B cell (primary cell): ENCODE results near the gene ADGRD1. TPM values are rescaled to one million over a fixed set of nuclear protein-coding genes. Genes with fewer than 3 reads are reported as not detected.

Experiments used
- ATAC-seq: fragments of 200-7000 bp; cut with Tn5 transposase; one replicate; pipeline ENCODE4 v1.10.0; 2021; ENCODE audit warnings: low read depth, mild to moderate bottlenecking, moderate number of reproducible peaks, moderate library complexity
- CTCF ChIA-PET: fragments of 350-600 bp; sonication (Branson Sonifier 250); formaldehyde crosslinking; loops from one replicate; lab custom pipeline; 2021; ENCODE audit warnings: antibody characterized with exemption, inconsistent platforms; lab: Charles Lee
- POLR2A ChIA-PET: fragments of 350-600 bp; sonication (Branson Sonifier 250); formaldehyde crosslinking; loops from one replicate; lab custom pipeline; 2021; ENCODE audit warnings: antibody characterized with exemption; lab: Charles Lee
- DNase-seq: peaks from one replicate; pipeline ENCODE4 v3.0.0; 2013
- H2AFZ ChIP-seq: 2 replicates; pipeline ENCODE4 v1.6.1; 2012; ENCODE audit warnings: mild to moderate bottlenecking, low read depth, low read length; ENCODE audit not compliant: insufficient read depth, poor library complexity, severe bottlenecking
- H3K27ac ChIP-seq, 2 donors: 1 replicate in 1 of 2; 2 replicates in 1 of 2; pipeline ENCODE4 v1.5.1; 2012 to 2013; ENCODE audit warnings: low read length in 2 of 2, mild to moderate bottlenecking in 2 of 2, moderate library complexity in 1 of 2
- H3K27me3 ChIP-seq, 4 experiments: fragments of 200-600 bp in 1 of 4; sonication (generic) in 1 of 4; replicated peaks in 1 of 4; 1 replicate in 2 of 4; 2 replicates in 2 of 4; pipeline versions ENCODE4 v1.6.1 to v1.7.0; 2013 to 2016; ENCODE audit warnings: low read length in 3 of 4, mild to moderate bottlenecking in 2 of 4, mixed read lengths in 1 of 4, moderate library complexity in 1 of 4; ENCODE audit not compliant: insufficient read depth in 4 of 4, control insufficient read depth in 3 of 4; ENCODE audit errors: control extremely low read depth in 1 of 4
- H3K36me3 ChIP-seq, 2 experiments: replicated peaks in 1 of 2; 1 replicate in 1 of 2; 2 replicates in 1 of 2; pipeline versions ENCODE4 v1.6.1 to v1.7.1; 2013; ENCODE audit warnings: low read length in 1 of 2; ENCODE audit not compliant: insufficient read depth in 2 of 2, control insufficient read depth in 1 of 2; ENCODE audit errors: control extremely low read depth in 1 of 2, extremely low read depth in 1 of 2
- H3K4me1 ChIP-seq, 2 donors: fragments of 200-600 bp in 1 of 2; sonication (generic) in 1 of 2; 1 replicate in 1 of 2; 2 replicates in 1 of 2; pipeline versions ENCODE4 v1.5.1 to v1.6.1; 2013 to 2017; ENCODE audit warnings: low read length in 2 of 2; ENCODE audit not compliant: control insufficient read depth in 2 of 2, insufficient read depth in 2 of 2
- H3K4me2 ChIP-seq: replicated peaks from 2 replicates; pipeline ENCODE3; 2012; ENCODE audit warnings: mild to moderate bottlenecking, low read depth, low read length; ENCODE audit not compliant: poor library complexity, severe bottlenecking
- H3K4me3 ChIP-seq, 5 experiments: fragments of 200-600 bp in 1 of 5; sonication (generic) in 1 of 5; 1 replicate in 3 of 5; 2 replicates in 2 of 5; pipeline versions ENCODE4 v1.5.1 to v1.7.0; 2011 to 2016; ENCODE audit warnings: low read length in 4 of 5, mild to moderate bottlenecking in 4 of 5, low read depth in 2 of 5, control low read depth in 1 of 5, moderate library complexity in 1 of 5; ENCODE audit not compliant: insufficient read depth in 1 of 5; ENCODE audit errors: control extremely low read depth in 1 of 5, extremely low read depth in 1 of 5
- H3K79me2 ChIP-seq: fragments of 200-600 bp; sonication (generic); one replicate; pipeline ENCODE4 v1.6.0; 2016; ENCODE audit warnings: low read length; ENCODE audit not compliant: control insufficient read depth, insufficient read depth
- H3K9ac ChIP-seq: fragments of 200-600 bp; sonication (generic); 2 replicates; pipeline ENCODE4 v1.6.1; 2017; ENCODE audit warnings: mild to moderate bottlenecking, low read length, moderate library complexity
- H3K9me3 ChIP-seq, 3 donors: one replicate each; pipeline versions ENCODE4 v1.6.1 to v1.7.1; 2013; ENCODE audit warnings: low read length in 2 of 3; ENCODE audit not compliant: control insufficient read depth in 2 of 3, insufficient read depth in 1 of 3; ENCODE audit errors: control extremely low read depth in 1 of 3
- H4K20me1 ChIP-seq: 2 replicates; pipeline ENCODE4 v1.6.0; 2012; ENCODE audit warnings: mild to moderate bottlenecking, low read length; ENCODE audit not compliant: insufficient read depth, control insufficient read depth, poor library complexity, severe bottlenecking
- H3K27ac Mint-ChIP-seq: one replicate; pipeline ENCODE4 v1.8.0; 2021; ENCODE audit warnings: mixed read lengths
- H3K27me3 Mint-ChIP-seq: one replicate; pipeline ENCODE4 v1.8.0; 2021; ENCODE audit warnings: mixed read lengths
- H3K4me1 Mint-ChIP-seq: one replicate; pipeline ENCODE4 v1.8.0; 2021; ENCODE audit warnings: mixed read lengths
- H3K4me3 Mint-ChIP-seq: one replicate; pipeline ENCODE4 v1.8.0; 2021; ENCODE audit warnings: mixed read lengths
- H3K9me3 Mint-ChIP-seq: one replicate; pipeline ENCODE4 v1.8.0; 2022; ENCODE audit warnings: mixed read lengths; ENCODE audit not compliant: insufficient read depth
- EZH2 ChIP-seq: IDR thresholded peaks from 2 replicates; pipeline ENCODE4 v1.6.1; 2012; ENCODE audit warnings: borderline replicate concordance, low read depth, mild to moderate bottlenecking, moderate library complexity, low read length; ENCODE audit not compliant: insufficient read depth, poor library complexity, severe bottlenecking
- WGBS: methylation state at CpG from one replicate; pipeline ENCODE4 v1.1.5; 2013; ENCODE audit warnings: missing lambda C conversion rate; ENCODE audit not compliant: insufficient coverage; 5-methylcytosine and 5-hydroxymethylcytosine counted together
- intact Hi-C: fragments of 100-400 bp; cut with micrococcal nuclease; formaldehyde crosslinking; loops from one replicate; pipeline ENCODE4 v1.10.0; 2022
- polyA plus RNA-seq: library from polyadenylated mRNA; depleted of rRNA; stranded (reverse); fragments of >200 nt; gene quantifications from 2 replicates; pipeline ENCODE4 v1.2.3, GENCODE V29; 2012
- total RNA-seq, 2 donors: library from RNA; stranded (reverse); fragments of 120-200 nt in 1 of 2; gene quantifications; 1 replicate in 1 of 2; 2 replicates in 1 of 2; pipeline versions ENCODE4 v1.2.3 to v1.2.4, GENCODE V29; 2013 to 2022
- TF ChIP-seq, protein P1 (sequence below): fragments of 200-600 bp; IDR thresholded peaks from one replicate; pipeline ENCODE4 v1.8.0; 2022; ENCODE audit warnings: antibody characterized with exemption, mild to moderate bottlenecking

ADGRD1 gene
- total and polyA plus RNA-seq, 2 donors (not counting 1 experiment from before 2014, with no cell fraction given): 1.1 to 2.2 TPM

DNA sequence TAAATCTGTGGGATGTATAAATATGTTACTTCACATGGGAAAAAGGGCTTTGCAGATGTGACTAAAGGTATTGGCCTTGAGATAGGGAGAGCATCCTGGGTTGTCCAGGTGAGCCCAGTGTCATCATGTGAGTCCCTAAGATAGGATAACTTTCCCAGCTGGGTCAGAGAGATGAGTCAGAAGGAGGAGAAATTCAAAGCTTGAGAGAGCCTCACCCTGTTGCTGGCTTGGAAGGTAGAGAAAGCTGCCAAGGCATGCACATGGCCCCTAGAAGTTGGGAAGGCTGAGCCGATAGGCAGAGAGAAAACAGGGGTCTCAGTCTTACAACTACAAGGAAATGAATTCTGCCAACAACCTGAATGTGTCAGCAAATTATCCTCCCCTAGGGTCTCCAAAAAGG, 213.0 kb downstream of the ADGRD1 start:
- H3K36me3 ChIP-seq: no peaks in the 10 kb centered on the region
- DNase-seq (no peak), ATAC-seq (no peak)
- Mint-ChIP-seq H3K4me3 (no peak overlapping the region), H3K9me3 (no peaks in the 10 kb centered on the region), H3K4me1 (no peaks in the 10 kb centered on the region), H3K27ac (no peak overlapping the region), H3K27me3 (peaks cover 26% of the 10 kb centered on the region)
- ChIA-PET CTCF (no interaction called here), POLR2A (no interaction called here)
- no peaks in the 10 kb centered on the region for H4K20me1 ChIP-seq
- peaks cover 0 to 10% (median 0%) of the 10 kb centered on the region in 3 donors for H3K9me3 ChIP-seq
- no CpG with 5 or more reads among the region's 1 CpG for WGBS
- no peak overlapping the region for H3K27ac ChIP-seq
- H3K4me1 ChIP-seq: no peaks in the 10 kb centered on the region
- H3K9ac ChIP-seq: no peak overlapping the region
- peaks cover 0 to 3% (median 0%) of the 10 kb centered on the region in 4 experiments for H3K27me3 ChIP-seq
- intact Hi-C loops: no loop called here
- no peak overlapping the region for H3K4me2 ChIP-seq
- H3K79me2 ChIP-seq: no peaks in the 10 kb centered on the region
- TF ChIP-seq EZH2: no peak
- TF ChIP-seq, protein P1, sequence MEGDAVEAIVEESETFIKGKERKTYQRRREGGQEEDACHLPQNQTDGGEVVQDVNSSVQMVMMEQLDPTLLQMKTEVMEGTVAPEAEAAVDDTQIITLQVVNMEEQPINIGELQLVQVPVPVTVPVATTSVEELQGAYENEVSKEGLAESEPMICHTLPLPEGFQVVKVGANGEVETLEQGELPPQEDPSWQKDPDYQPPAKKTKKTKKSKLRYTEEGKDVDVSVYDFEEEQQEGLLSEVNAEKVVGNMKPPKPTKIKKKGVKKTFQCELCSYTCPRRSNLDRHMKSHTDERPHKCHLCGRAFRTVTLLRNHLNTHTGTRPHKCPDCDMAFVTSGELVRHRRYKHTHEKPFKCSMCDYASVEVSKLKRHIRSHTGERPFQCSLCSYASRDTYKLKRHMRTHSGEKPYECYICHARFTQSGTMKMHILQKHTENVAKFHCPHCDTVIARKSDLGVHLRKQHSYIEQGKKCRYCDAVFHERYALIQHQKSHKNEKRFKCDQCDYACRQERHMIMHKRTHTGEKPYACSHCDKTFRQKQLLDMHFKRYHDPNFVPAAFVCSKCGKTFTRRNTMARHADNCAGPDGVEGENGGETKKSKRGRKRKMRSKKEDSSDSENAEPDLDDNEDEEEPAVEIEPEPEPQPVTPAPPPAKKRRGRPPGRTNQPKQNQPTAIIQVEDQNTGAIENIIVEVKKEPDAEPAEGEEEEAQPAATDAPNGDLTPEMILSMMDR: no peak
- no peak overlapping the region for H3K4me3 ChIP-seq
- no peak overlapping the region for H2AFZ ChIP-seq

DNA sequence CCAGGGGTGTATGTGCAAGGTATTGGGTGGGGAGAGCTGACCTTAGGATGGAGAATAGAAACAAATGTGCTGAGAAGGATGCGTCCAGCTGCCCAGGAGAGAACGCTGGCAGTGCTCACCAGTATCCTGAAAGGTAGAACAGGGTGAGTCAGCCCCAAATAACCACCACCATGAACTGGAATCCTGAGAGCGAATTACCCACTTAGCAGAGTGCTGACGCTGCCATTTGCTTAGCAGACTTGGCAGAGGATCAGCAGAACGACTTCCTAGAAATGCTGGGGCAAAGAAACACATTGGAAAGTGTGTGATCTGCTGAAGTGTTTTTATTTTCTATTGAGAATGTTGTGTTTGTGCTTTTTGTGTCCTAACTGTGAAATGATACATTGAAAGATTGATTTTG, 213.6 kb downstream of the ADGRD1 start:
- no peak overlapping the region for H3K4me2 ChIP-seq
- no peak overlapping the region for H3K4me3 Mint-ChIP-seq
- no peak overlapping the region for H3K4me3 ChIP-seq
- ATAC-seq (no peak), DNase-seq (no peak)
- H3K9ac ChIP-seq: no peak overlapping the region
- intact Hi-C loops: no loop called here
- no peaks in the 10 kb centered on the region for H3K4me1 Mint-ChIP-seq
- H3K9me3 Mint-ChIP-seq: no peaks in the 10 kb centered on the region
- ChIA-PET POLR2A (no interaction called here), CTCF (no interaction called here)
- H3K27me3 Mint-ChIP-seq: peaks cover 26% of the 10 kb centered on the region
- no peak overlapping the region for H2AFZ ChIP-seq
- H3K36me3 ChIP-seq: no peaks in the 10 kb centered on the region
- peaks cover 0 to 10% (median 0%) of the 10 kb centered on the region in 3 donors for H3K9me3 ChIP-seq
- TF ChIP-seq, protein P1: no peak
- no peak for TF ChIP-seq EZH2
- no peak overlapping the region for H3K27ac Mint-ChIP-seq
- H3K27ac ChIP-seq: no peak overlapping the region
- 61% methylated on average over 4 of the region's 5 CpGs for WGBS
- H3K79me2 ChIP-seq: no peaks in the 10 kb centered on the region
- H3K4me1 ChIP-seq: no peaks in the 10 kb centered on the region
- no peaks in the 10 kb centered on the region for H4K20me1 ChIP-seq
- H3K27me3 ChIP-seq: peaks cover 0 to 3% (median 0%) of the 10 kb centered on the region in 4 experiments
